ENCODE measurements around the gene BRINP3. TPM values are rescaled to one million over a fixed set of nuclear protein-coding genes. Genes with fewer than 3 reads are reported as not detected.

The BRINP3 gene
- total RNA-seq, 2 experiments from 2014 or later = not detected

GRCh38 chr1:190484045-190484444 lies 6.4 kb upstream of the BRINP3 start:
- no peak for DNase-seq (ENCODE audit: low spot score)
- H2AFZ ChIP-seq (ENCODE audit: low read length) = no peak overlapping the region
- BruUV-seq (replicated peaks) = no TSS peak

GRCh38 chr1:190480231-190480630 lies 2.6 kb upstream of the BRINP3 start:
- Histone ChIP-seq H3K4me1 (ENCODE audit: insufficient read depth, low read length, poor library complexity, severe bottlenecking) (no peaks in the 10 kb centered on the region), H3K27ac (ENCODE audit: low read depth, low read length, poor library complexity, severe bottlenecking) (no peak overlapping the region)
- BruUV-seq (replicated peaks) = no TSS peak

More at GRCh38 chr1:190484045-190484444, 6.4 kb upstream of the BRINP3 start:
- CTCF ChIA-PET (ENCODE audit: unreplicated experiment) = no interaction called here
- H3K4me2 ChIP-seq (ENCODE audit: low read length) = no peak overlapping the region
- intact Hi-C loops (cut with micrococcal nuclease; ENCODE audit: unreplicated experiment) = no loop called here
- POLR2A ChIA-PET = no interaction called here
- TF ChIP-seq EZH2phosphoT487 (IDR thresholded peaks at IDR 0.05; ENCODE audit: borderline replicate concordance, low read depth, low read length) = no peak
- no peak for TF ChIP-seq CTCF (conservative IDR thresholded peaks at IDR 0.05; ENCODE audit: low read length)
- H3K4me1 ChIP-seq (ENCODE audit: insufficient read depth, low read length, poor library complexity, severe bottlenecking) = no peaks in the 10 kb centered on the region
- no peaks in the 10 kb centered on the region for H3K9me2 ChIP-seq (ENCODE audit: insufficient read depth, low read length)
- no peaks in the 10 kb centered on the region for H3K36me3 ChIP-seq (ENCODE audit: insufficient read depth, low read length)
- no peaks in the 10 kb centered on the region for H4K20me1 ChIP-seq (ENCODE audit: insufficient read depth, low read length)
- H3K9me3 ChIP-seq (ENCODE audit: low read length) = no peaks in the 10 kb centered on the region
- H3K4me3 ChIP-seq (ENCODE audit: low read depth, low read length, poor library complexity, severe bottlenecking) = no peak overlapping the region
- H3K27ac ChIP-seq (ENCODE audit: low read depth, low read length, poor library complexity, severe bottlenecking) = no peak overlapping the region
- H3K79me2 ChIP-seq (ENCODE audit: insufficient read depth, low read depth, low read length) = no peaks in the 10 kb centered on the region

GRCh38 chr1:190479516-190479915 lies 1.9 kb upstream of the BRINP3 start:
- POLR2A ChIA-PET = no interaction called here
- Histone ChIP-seq H4K20me1 (ENCODE audit: insufficient read depth, low read length) (no peaks in the 10 kb centered on the region), H3K4me1 (ENCODE audit: insufficient read depth, low read length, poor library complexity, severe bottlenecking) (no peaks in the 10 kb centered on the region), H3K9me2 (ENCODE audit: insufficient read depth, low read length) (no peaks in the 10 kb centered on the region), H3K36me3 (ENCODE audit: insufficient read depth, low read length) (no peaks in the 10 kb centered on the region), H3K4me3 (ENCODE audit: low read depth, low read length, poor library complexity, severe bottlenecking) (no peak overlapping the region), H2AFZ (ENCODE audit: low read length) (no peak overlapping the region), H3K79me2 (ENCODE audit: insufficient read depth, low read depth, low read length) (no peaks in the 10 kb centered on the region), H3K4me2 (ENCODE audit: low read length) (no peak overlapping the region), H3K27ac (ENCODE audit: low read depth, low read length, poor library complexity, severe bottlenecking) (no peak overlapping the region), H3K9me3 (ENCODE audit: low read length) (no peaks in the 10 kb centered on the region)
- CTCF ChIA-PET (ENCODE audit: unreplicated experiment) = no interaction called here
- intact Hi-C loops (cut with micrococcal nuclease; ENCODE audit: unreplicated experiment) = no loop called here
- TF ChIP-seq EZH2phosphoT487 (IDR thresholded peaks at IDR 0.05; ENCODE audit: borderline replicate concordance, low read depth, low read length) (no peak), CTCF (conservative IDR thresholded peaks at IDR 0.05; ENCODE audit: low read length) (no peak)
- no TSS peak for BruUV-seq (replicated peaks)
- DNase-seq (ENCODE audit: low spot score) = no peak

More at GRCh38 chr1:190480231-190480630, 2.6 kb upstream of the BRINP3 start:
- ChIA-PET CTCF (ENCODE audit: unreplicated experiment) (no interaction called here), POLR2A (no interaction called here)
- no peak for DNase-seq (ENCODE audit: low spot score)
- no peak overlapping the region for H3K4me3 ChIP-seq (ENCODE audit: low read depth, low read length, poor library complexity, severe bottlenecking)
- H3K36me3 ChIP-seq (ENCODE audit: insufficient read depth, low read length) = no peaks in the 10 kb centered on the region
- no peaks in the 10 kb centered on the region for H4K20me1 ChIP-seq (ENCODE audit: insufficient read depth, low read length)
- no peak overlapping the region for H3K4me2 ChIP-seq (ENCODE audit: low read length)
- H3K9me2 ChIP-seq (ENCODE audit: insufficient read depth, low read length) = no peaks in the 10 kb centered on the region
- no peaks in the 10 kb centered on the region for H3K79me2 ChIP-seq (ENCODE audit: insufficient read depth, low read depth, low read length)
- TF ChIP-seq EZH2phosphoT487 (IDR thresholded peaks at IDR 0.05; ENCODE audit: borderline replicate concordance, low read depth, low read length) = no peak
- no peak for TF ChIP-seq CTCF (conservative IDR thresholded peaks at IDR 0.05; ENCODE audit: low read length)
- intact Hi-C loops (cut with micrococcal nuclease; ENCODE audit: unreplicated experiment) = no loop called here
- H2AFZ ChIP-seq (ENCODE audit: low read length) = no peak overlapping the region
- H3K9me3 ChIP-seq (ENCODE audit: low read length) = no peaks in the 10 kb centered on the region

All from OCI-LY7 (cell line).